AG08395 (cell line): ENCODE results near the gene OR2A5.
"Not testable (repeated sequence)": the region's sequence is repeated elsewhere in the genome, so short reads cannot be mapped to it uniquely, and the experiment has no call there.

Experiments
- DNase-seq: peaks from one replicate; pipeline ENCODE4 v3.0.0; 2012; ENCODE audit warnings: mixed read lengths, low spot score

The OR2A5 gene

DNA sequence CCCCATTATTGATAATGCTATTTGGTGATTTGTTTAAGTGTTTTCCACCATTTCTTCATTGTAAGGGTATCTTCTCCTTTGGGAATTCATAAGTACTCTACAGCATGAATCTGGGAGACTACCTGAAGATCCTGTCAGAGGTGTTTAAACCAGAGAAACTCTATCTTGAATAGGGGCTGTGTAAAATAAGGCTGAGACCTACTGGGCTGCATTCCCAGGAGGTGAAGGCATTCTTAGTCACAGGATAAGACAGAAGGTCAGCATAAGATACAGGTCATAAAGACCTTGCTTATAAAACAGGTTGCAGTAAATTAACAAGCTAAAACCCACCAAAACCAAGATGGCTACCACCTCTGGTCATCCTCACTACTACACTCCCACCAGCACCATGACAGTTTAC is 13.4 kb upstream of the OR2A5 start:
- no peak for DNase-seq

DNA sequence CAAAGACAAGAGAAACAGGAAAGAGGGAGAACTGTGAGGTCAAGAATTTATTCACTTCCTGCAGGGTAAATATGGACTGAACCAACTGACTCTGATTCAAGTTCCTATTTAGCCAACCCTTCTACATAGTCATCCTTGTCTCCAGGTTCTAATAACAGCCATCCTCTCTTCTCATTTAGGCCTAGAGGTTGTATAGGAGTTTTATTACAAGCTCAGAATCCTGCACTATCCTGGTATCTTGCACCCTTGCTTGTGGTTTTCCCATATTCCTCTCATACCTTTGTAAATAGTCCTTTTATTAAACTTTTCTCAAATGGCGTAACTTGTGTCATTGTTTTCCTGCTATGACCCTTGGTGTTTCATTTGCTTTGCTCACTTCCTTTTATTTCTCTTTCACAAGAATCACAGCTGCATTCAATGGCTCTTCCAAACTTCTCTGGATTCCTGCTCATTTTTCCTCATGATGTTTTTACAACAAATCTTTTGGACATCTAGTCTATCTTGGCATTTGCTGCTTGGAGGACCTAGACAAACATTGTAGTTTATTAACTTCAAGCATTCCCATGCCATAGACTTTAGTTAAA is 12.4 kb upstream of the OR2A5 start:
- no peak for DNase-seq

DNA sequence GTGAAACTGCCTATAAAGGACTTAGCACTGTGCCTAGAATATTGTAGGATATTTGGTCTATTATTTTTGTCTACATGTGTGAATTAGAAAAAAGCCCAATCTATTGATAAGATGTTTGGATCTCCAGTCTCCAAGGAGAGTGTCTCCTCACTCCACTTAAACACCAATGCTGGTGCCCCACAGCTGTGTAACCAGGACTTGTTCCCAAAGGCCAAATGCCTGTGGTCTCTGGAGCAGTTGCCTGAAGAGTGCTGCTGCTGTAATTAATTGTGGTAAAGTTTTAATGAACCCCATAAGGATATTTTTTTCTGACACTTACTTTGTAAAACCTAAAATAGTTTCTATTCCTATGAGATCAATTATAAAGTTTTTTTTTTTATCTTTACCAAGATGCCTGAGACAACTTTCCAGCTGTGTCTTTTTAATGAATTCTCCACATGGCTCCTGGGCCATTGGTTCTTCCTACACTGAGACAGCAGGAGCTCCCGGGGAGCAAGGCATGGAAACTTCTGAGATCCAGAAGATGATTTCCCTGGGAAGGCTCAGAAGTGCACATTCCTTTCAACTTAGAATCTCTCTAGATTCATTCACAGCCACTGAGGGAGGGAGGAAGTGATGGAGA is 11.2 kb upstream of the OR2A5 start:
- DNase-seq = no peak

DNA sequence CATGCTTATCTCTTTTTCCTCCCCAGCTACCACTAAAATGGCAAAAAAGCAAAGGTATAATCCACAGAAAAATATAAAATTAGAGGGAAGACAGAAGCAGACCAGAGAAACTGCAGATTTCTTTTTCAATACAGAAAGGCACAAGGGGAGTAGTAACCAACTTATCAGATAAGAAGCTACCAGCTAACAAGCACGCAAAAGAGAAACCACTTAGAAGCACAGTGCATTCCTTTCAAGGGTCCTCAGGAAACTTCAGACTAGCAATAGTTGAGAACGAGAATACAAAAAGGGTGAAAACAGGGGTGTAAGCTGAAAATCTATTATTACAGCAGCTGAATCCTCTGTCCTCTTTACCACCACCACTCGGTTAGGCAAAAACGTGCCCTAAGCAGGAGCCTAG is 9.9 kb upstream of the OR2A5 start:
- no peak for DNase-seq

DNA sequence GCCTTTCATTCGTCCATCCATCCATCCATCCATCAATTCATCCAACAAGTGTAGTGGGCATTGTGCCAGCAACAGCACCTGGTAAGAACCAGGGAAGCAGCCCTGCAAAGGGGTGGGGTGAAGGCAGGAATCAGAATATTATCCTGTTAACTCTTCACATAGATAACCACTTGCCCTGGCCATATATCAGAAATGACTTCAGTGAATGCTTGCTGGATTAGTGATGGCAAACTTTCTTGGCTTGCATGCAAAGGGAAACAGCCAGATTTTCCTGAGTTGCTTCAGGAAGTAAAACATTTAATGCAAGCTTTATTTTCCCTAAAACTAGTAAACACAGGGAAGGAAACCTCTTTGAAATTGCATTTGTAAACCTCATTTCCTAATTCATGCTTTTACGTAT is 743 bp downstream of the OR2A5 start:
- no peak for DNase-seq

DNA sequence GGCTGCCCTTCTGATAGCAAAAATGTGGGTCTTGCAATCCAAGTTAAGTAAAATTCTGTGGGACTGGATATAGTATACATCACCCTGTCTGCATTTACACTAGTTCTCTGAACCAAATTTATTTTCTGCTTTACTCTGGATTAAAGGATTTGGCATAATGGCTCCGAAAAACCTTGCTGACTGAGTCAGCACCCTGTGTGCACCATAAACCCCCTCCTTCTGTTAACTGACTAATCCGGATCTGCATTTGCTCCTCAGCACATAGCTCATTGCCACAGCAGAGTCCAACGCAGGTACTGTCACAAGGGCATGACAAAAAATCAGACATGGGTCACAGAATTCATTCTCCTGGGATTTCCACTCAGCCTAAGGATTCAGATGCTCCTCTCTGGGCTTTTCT is 1.3 kb downstream of the OR2A5 start:
- peak; percentile 11 for DNase-seq

DNA sequence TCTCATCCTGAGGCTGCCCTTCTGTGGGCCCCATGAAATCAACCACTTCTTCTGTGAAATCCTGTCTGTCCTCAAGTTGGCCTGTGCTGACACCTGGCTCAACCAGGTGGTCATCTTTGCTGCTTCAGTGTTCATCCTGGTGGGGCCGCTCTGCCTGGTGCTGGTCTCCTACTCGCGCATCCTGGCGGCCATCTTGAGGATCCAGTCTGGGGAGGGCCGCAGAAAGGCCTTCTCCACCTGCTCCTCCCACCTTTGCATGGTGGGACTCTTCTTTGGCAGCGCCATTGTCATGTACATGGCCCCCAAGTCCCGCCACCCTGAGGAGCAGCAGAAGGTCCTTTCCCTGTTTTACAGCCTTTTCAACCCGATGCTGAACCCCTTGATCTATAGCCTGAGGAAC is 2.1 kb downstream of the OR2A5 start:
- not testable (repeated sequence) for DNase-seq

DNA sequence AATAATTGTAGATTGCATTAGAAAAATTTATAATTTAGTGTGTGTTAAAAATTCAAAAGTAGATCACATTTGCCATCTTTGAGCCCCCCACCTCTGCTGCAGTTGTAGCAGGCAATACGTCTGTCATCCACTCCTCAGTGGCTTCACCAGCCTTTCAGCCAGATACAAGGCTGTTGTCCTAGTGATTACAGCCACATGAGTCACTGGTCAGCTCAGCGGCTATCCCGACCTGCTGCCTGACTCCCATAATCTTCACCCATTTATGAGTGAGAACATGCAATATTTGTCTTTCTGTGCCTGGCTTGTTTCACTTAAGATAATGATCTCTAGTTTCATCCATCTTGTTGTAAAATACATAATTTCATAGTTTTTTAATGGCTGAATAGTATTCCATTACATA is 9.2 kb downstream of the OR2A5 start:
- DNase-seq = no peak

DNA sequence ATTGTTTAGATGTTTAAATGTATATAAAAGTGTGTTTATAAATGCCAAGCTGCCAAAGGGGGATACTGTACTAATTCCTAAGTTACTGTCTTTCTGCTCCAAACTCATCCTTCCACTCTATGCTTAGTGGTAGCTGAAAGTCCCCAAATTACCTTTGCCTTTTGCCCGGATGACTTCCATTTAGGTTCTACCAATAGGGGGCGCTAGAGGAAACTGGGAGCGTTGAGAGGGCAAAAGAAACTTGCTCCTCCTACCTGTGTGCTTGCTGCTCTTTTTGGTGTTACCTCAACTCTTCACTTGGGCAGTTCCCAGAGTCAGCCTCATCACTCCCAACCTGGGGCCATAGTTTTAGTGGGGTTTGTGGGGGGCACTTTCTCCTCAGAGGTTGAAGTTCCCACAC is 15.0 kb downstream of the OR2A5 start:
- DNase-seq = no peak

DNA sequence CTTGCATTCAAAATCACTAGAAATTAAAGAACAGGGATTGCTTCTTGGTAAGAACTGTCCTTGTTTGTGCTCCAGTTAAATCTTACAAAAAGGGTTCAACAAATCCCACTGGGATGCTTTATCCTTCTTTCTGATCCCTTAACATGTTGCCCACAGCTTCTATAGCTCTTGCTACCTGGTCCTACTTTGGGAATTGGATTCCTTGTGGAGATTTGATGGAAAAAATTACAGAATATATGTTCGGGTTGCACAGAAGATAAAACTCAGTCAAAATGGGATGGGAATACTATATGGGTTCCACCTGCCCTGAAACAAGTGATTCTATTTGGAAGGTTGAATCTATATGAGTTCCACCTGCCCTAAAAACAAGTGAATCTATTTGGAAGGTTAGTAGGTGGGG is 20.8 kb downstream of the OR2A5 start, which contains the start of gene OR2A25:
OR2A25 (plus strand) TSS at position 301 of the 400 bp plus-strand sequence. CDS start 4,409 bp downstream, outside the sequence.
- DNase-seq = no peak

DNA sequence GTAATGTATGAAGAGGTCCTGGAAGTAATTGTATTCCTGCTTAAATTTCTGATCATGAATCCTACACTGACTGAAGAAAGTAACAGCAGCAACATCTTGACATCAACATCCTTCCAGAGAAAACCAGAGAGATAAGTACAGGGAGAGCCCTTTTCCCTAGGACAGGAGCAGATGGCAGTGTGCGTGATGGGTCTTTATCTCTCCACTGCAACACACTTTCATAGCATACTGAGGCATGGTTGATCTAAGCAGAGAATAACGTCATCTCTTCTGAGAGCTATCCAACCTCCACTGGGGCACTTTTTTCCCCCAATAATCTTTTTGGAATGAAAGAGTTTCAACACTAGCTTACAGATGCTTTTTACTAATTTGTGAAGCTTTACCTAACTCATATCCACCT is 21.2 kb downstream of the OR2A5 start:
- DNase-seq = no peak

DNA sequence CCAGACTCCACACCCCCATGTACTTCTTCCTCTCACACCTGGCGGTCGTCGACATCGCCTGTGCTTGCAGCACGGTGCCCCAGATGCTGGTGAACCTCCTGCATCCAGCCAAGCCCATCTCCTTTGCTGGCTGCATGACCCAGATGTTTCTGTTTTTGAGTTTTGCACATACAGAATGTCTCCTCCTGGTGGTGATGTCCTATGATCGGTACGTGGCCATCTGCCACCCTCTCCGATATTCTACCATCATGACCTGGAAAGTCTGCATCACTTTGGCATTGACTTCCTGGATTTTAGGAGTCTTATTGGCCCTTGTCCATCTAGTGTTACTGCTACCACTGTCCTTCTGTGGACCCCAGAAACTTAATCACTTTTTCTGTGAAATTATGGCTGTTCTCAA is 25.6 kb downstream of the OR2A5 start:
- no peak for DNase-seq

DNA sequence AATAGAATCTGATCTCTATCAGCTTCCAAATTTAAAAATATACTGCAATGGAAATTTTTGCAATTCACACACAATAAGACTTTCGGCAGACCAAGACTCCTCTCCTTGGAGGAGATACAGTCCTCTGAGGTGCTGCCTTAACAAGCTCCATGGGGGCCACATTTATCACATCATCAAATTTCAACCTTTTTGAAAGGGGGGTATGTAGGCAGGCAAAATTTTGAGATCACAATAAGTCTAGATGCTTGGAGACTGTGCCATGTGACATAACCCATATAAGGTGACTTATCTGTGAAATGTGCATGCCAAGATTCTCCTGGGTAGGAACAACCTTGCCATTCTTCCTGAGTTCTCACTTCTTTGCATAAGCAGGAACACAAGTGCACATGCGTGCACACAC is 37.2 kb downstream of the OR2A5 start, which contains the start of gene OR2A12:
OR2A12 (plus strand) TSS at position 301 of the 400 bp plus-strand sequence. CDS start 8,830 bp downstream, outside the sequence.
- DNase-seq = no peak

DNA sequence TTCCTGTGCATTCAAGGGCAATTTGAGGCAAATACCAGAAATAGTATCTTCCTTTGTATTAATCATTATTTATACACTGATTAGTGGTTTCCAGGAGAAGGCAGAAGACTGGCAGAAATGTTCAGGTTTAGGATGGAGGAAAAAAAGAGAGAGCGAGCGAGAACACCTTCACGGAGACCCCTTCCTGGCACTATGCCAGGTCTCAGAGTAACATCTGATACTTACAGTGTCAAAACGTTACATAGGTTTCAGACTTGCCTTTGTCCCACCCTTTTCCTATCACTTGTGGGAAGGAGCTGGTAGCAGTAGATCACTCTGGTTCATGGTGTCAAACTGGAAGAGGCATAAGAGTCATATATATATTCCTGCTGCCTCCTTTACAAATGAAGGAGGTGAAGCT is 38.0 kb downstream of the OR2A5 start:
- no peak for DNase-seq

DNA sequence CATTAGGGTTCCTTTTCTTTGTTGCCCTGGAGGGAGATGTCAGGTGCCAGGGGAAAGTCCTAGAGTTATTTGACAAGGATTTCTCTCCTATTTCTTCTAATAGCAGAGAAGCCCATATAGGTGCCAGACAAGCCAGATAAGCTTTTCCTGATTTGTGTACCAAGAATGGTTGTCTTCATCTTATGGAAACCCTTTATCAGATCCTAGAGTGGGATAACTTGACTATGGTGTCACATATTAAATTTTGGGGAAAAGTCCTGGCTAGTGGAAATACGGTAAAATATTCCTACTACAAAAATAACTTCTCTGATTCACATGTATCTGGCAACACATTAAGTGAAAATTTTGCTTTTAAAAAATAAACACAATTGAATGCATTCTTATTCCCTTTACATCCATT is 38.5 kb downstream of the OR2A5 start:
- no peak for DNase-seq

DNA sequence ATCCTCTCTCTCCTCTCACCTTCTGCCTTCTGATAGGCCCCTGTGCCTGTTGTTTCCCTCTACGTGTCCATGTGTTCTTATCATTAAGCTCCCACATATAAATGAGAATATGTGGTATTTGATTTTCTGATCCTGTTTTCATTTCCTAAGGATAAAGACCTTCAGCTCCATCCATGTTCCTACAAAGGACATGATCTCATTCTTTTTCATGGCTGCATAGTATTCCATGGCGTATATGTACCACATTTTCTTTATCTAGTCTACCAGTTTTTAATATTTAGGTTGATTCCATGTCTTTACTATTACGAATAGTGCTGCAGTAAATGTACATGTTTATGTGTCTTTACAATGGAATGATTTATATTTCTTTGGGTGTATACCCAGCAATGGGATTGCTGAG is 41.9 kb downstream of the OR2A5 start:
- DNase-seq = no peak

DNA sequence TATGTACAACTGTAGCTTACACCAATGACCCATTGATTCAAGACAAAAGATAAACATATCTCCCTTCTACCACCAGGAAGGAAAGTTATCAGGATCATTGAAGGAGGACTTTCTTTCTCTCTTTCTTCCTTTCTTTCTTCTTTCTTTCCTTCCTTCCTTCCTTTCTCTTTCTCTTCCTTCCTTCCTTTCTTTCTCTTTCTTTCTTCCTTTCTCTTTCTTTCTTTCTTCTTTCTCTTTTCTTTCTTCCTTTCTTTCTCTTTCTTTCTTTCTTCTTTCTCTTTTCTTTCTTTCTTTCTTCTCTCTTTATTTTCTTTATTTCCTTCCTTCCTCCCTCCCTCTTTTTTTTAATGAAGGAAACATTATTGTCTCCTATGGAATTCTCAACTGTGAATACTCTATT is 50.0 kb downstream of the OR2A5 start:
- DNase-seq = no peak

DNA sequence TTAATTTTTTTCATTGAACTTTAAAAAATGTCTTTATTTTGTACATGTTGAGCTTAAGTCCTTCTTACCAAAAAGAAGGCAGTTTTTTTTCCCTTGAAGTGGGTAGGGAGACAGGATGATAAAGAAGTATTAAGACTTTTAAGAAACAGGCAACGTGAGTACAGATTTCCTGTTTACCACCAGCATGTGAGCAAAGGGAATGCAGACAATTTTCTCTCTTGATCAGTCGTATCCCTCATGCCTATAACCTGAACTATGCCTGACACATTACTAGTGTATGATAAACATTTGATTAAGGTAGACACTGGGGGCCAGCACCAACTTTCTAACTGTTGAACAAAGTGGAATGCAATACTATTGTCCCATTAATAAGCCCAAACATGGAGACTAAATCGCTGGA is 51.9 kb downstream of the OR2A5 start:
- DNase-seq = no peak

DNA sequence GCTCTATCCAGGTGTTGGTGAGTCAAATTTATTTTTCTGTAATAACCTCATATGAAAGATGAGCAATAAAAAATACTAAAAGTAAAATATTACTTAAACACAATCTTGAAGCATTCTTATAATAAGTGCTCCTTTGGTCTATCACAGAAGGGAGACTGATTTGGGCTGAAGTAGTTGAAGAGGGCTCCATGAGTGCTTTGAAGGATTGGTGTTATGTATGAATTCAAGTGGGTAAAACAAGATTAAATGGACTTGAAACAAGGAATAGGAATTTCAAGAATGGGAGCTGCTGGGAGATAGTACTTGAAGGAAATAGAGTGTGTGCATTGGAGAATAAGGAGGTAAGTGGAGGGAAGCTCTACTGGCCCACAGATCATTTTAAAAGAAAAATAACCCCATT is 53.3 kb downstream of the OR2A5 start:
- DNase-seq = no peak

DNA sequence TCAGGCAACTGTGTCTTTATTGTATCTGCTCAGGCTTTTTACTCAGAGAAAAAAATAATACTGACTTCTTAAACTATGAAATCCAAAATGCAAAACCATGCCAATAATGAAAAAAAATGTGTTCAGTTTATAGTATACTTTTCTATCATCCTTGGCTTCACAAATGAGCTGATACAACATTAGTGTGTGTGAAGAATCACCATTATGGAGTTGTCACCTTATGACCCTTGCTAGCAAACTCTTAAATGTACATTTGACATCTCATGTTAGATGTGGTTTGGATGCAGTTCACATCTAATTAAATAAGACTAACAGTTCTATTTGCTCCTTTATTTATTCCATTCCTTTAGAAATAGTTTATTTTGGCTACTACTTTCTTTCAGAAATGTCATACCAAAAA is 56.5 kb downstream of the OR2A5 start:
- no peak for DNase-seq
